Endothelial cell of umbilical vein (primary cell): ENCODE measurements around the gene CBL. TPM values are rescaled to one million over a fixed set of nuclear protein-coding genes. Genes with fewer than 3 reads are reported as not detected.
A peak's percentile ranks its signal among the peaks of the same experiment; 100 is the strongest.

ENCODE experiments used
- BruUV-seq: library from RNA; stranded (reverse); fragments of 400-500 nt; replicated peaks from 2 replicates; lab custom pipeline; 2021; lab: Mats Ljungman, UMichigan
- CTCF ChIA-PET: fragments of 300-600, 350-600 bp; sonication (Branson Sonifier 250); formaldehyde crosslinking; loops from one replicate; lab custom pipeline; 2021; ENCODE audit warnings: antibody characterized with exemption, inconsistent platforms; lab: Charles Lee
- POLR2A ChIA-PET: fragments of 300-600, 350-600 bp; sonication (Branson Sonifier 250); formaldehyde crosslinking; loops from one replicate; lab custom pipeline; 2021; ENCODE audit warnings: antibody characterized with exemption, inconsistent platforms; lab: Charles Lee
- DNase-seq: peaks from one replicate; pipeline ENCODE4 v3.0.0-alpha.2; 2011; ENCODE audit warnings: low read depth, low spot score
- FAIRE-seq: peaks from 2 replicates; lab custom pipeline; 2011; peaks lifted over from hg19 to GRCh38; lab: Jason Lieb, UNC
- H2AFZ ChIP-seq: 2 replicates; pipeline ENCODE4 v1.6.0; 2012; ENCODE audit warnings: low read depth, low read length, control low read depth, inconsistent platforms
- H3K27ac ChIP-seq: 2 replicates; pipeline ENCODE4 v1.5.1; 2011; ENCODE audit warnings: low read depth, mild to moderate bottlenecking, control low read depth, low read length, moderate library complexity; ENCODE audit not compliant: insufficient read depth
- H3K27me3 ChIP-seq, 2 experiments: 2 replicates each; pipeline versions ENCODE4 v1.6.0 to v1.6.1; 2011; ENCODE audit warnings: low read length in 2 of 2, mixed read lengths in 1 of 2; ENCODE audit not compliant: control insufficient read depth in 2 of 2, insufficient read depth in 2 of 2
- H3K36me3 ChIP-seq, 2 experiments: 2 replicates in 1 of 2; 3 replicates in 1 of 2; pipeline ENCODE4 v1.5.1; 2011; ENCODE audit warnings: low read length in 2 of 2, mild to moderate bottlenecking in 1 of 2, moderate library complexity in 1 of 2; ENCODE audit not compliant: control insufficient read depth in 2 of 2, insufficient read depth in 2 of 2; ENCODE audit errors: extremely low read depth in 1 of 2
- H3K4me1 ChIP-seq: 3 replicates; pipeline ENCODE4 v1.5.1; 2011; ENCODE audit warnings: mild to moderate bottlenecking, low read length; ENCODE audit not compliant: control insufficient read depth, insufficient read depth; ENCODE audit errors: extremely low read depth
- H3K4me2 ChIP-seq: 2 replicates; pipeline ENCODE4 v1.6.1; 2011; ENCODE audit warnings: low read length, control low read depth, mixed read lengths; ENCODE audit not compliant: insufficient read depth
- H3K4me3 ChIP-seq, 3 experiments: fragments of 200-600 bp in 1 of 3; sonication (generic), shearing (Covaris generic) in 1 of 3; replicated peaks in 1 of 3; 2 replicates each; pipeline ENCODE4 v1.5.1; 2011 to 2016; ENCODE audit warnings: control low read depth in 3 of 3, low read length in 3 of 3, mild to moderate bottlenecking in 2 of 3, inconsistent platforms in 1 of 3, low read depth in 1 of 3, moderate library complexity in 1 of 3; ENCODE audit not compliant: insufficient read depth in 1 of 3
- H3K79me2 ChIP-seq: 2 replicates; pipeline ENCODE4 v1.6.0; 2012; ENCODE audit warnings: low read length, inconsistent platforms; ENCODE audit not compliant: control insufficient read depth, insufficient read depth
- H3K9ac ChIP-seq: replicated peaks from 2 replicates; pipeline ENCODE3; 2011; ENCODE audit warnings: low read length, control low read depth; ENCODE audit not compliant: insufficient read depth; ENCODE audit errors: extremely low read depth
- H3K9me1 ChIP-seq: replicated peaks from 3 replicates; pipeline ENCODE4 v1.6.0; 2011; ENCODE audit warnings: mild to moderate bottlenecking, low read length; ENCODE audit not compliant: control insufficient read depth, insufficient read depth; ENCODE audit errors: extremely low read depth
- H3K9me3 ChIP-seq: replicated peaks from 2 replicates; pipeline ENCODE4 v1.5.1; 2012; ENCODE audit warnings: low read length, inconsistent platforms; ENCODE audit not compliant: control insufficient read depth, insufficient read depth
- H4K20me1 ChIP-seq: replicated peaks from 2 replicates; pipeline ENCODE3; 2011; ENCODE audit warnings: mild to moderate bottlenecking, low read length; ENCODE audit not compliant: control insufficient read depth, insufficient read depth; ENCODE audit errors: extremely low read depth
- EZH2 ChIP-seq: IDR thresholded peaks from 2 replicates; pipeline ENCODE4 v1.6.1; 2012; ENCODE audit warnings: borderline replicate concordance, low read depth, mild to moderate bottlenecking, moderate library complexity, low read length, inconsistent platforms; ENCODE audit not compliant: severe bottlenecking
- FOS ChIP-seq: IDR thresholded peaks from 2 replicates; pipeline ENCODE4 v1.6.1; 2011; ENCODE audit warnings: mild to moderate bottlenecking, low read length, moderate library complexity, borderline replicate concordance; ENCODE audit not compliant: insufficient read depth
- GATA2 ChIP-seq: IDR thresholded peaks from 2 replicates; pipeline ENCODE4 v1.7.0; 2011; ENCODE audit warnings: low read depth, mild to moderate bottlenecking, moderate library complexity, mixed read lengths, low read length; ENCODE audit not compliant: insufficient read length, insufficient read depth
- JUN ChIP-seq: IDR thresholded peaks from 2 replicates; pipeline ENCODE4 v1.6.1; 2011; ENCODE audit warnings: borderline replicate concordance, low read depth; ENCODE audit not compliant: insufficient read length, insufficient read depth
- MYC ChIP-seq: IDR thresholded peaks from one replicate; pipeline ENCODE4 v1.6.1; 2011; ENCODE audit warnings: mild to moderate bottlenecking, low read depth, low read length
- POLR2A ChIP-seq: IDR thresholded peaks from 2 replicates; pipeline ENCODE4 v1.6.1; 2012; ENCODE audit warnings: low read depth, mild to moderate bottlenecking, control low read depth, low read length
- POLR2AphosphoS5 ChIP-seq: IDR thresholded peaks from 2 replicates; pipeline ENCODE4 v1.6.1; 2012; ENCODE audit warnings: low read depth, mild to moderate bottlenecking, control low read depth, low read length, moderate library complexity; ENCODE audit not compliant: insufficient read depth
- dilution Hi-C: fragments of 300-500 bp; cut with MboI; formaldehyde crosslinking; loops from one replicate; pipeline ENCODE4 v1.15.0; 2019; ENCODE audit warnings: low sequenced_read_pairs; ENCODE audit not compliant: extremely low pct_ligation_motif_present
- intact Hi-C: fragments of 100-400 bp; cut with micrococcal nuclease; formaldehyde crosslinking; loops from one replicate; pipeline ENCODE4 v1.10.0; 2022
- polyA plus RNA-seq, 4 experiments: library from polyadenylated mRNA; depleted of rRNA in 3 of 4; stranded (reverse) in 3 of 4; unstranded in 1 of 4; fragments of >200 nt; gene quantifications; 2 replicates each; pipeline versions ENCODE4 v1.2.1 to v1.2.3, GENCODE V29; 2011 to 2012; ENCODE audit warnings: missing spikeins in 1 of 4
- total RNA-seq: library from RNA; stranded (reverse); gene quantifications from 2 replicates; pipeline ENCODE4 v1.2.3, GENCODE V29; 2021
- TF ChIP-seq, protein P1 (sequence below), 2 donors: IDR thresholded peaks; 1 replicate in 1 of 2; 2 replicates in 1 of 2; pipeline ENCODE4 v1.5.1; 2011; ENCODE audit warnings: low read length in 2 of 2, mild to moderate bottlenecking in 2 of 2, moderate library complexity in 2 of 2, control low read depth in 1 of 2, inconsistent platforms in 1 of 2, low read depth in 1 of 2; ENCODE audit not compliant: insufficient read depth in 1 of 2; ENCODE audit errors: extremely low read depth in 1 of 2
- TF ChIP-seq, protein P2 (sequence below): IDR thresholded peaks from 2 replicates; pipeline ENCODE4 v1.6.1; 2011; ENCODE audit not compliant: insufficient read depth, insufficient read length

The CBL gene
- total and polyA plus RNA-seq, 2 donors (not counting 3 experiments of a cell fraction or from before 2014, with no cell fraction given): 15.5 to 41.5 TPM

DNA sequence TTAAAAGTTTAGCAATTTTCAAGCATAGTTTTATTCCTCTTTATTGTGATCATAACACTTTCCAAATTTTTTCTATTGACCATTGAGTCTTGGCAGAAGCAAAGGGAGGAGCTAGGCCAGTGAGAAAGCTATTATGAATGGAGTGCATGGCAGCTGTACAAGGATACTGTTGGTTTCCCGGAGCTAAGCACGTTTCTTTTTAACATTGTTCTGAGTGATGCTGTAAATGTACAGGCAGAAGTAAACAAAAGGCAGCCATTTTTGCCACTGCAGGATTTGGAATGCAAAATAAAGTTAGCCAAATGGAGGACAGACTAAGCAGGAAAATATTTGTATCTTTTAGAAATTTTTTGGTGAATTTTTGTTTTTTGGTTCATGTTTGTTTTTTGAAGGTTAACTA is 16.2 kb downstream of the CBL start:
- intact Hi-C loops (no loop called here), dilution Hi-C loops (no loop called here)
- TF ChIP-seq MYC (no peak), FOS (no peak), EZH2 (no peak), POLR2AphosphoS5 (no peak), POLR2A (no peak), GATA2 (no peak), JUN (no peak)
- TF ChIP-seq, protein P1, sequence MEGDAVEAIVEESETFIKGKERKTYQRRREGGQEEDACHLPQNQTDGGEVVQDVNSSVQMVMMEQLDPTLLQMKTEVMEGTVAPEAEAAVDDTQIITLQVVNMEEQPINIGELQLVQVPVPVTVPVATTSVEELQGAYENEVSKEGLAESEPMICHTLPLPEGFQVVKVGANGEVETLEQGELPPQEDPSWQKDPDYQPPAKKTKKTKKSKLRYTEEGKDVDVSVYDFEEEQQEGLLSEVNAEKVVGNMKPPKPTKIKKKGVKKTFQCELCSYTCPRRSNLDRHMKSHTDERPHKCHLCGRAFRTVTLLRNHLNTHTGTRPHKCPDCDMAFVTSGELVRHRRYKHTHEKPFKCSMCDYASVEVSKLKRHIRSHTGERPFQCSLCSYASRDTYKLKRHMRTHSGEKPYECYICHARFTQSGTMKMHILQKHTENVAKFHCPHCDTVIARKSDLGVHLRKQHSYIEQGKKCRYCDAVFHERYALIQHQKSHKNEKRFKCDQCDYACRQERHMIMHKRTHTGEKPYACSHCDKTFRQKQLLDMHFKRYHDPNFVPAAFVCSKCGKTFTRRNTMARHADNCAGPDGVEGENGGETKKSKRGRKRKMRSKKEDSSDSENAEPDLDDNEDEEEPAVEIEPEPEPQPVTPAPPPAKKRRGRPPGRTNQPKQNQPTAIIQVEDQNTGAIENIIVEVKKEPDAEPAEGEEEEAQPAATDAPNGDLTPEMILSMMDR (IDR thresholded peaks at IDR 0.05; ENCODE audit: extremely low read depth in 1 of 2, insufficient read depth in 1 of 2, low read depth in 1 of 2, low read length in 2 of 2): no peak
- TF ChIP-seq, protein P2, sequence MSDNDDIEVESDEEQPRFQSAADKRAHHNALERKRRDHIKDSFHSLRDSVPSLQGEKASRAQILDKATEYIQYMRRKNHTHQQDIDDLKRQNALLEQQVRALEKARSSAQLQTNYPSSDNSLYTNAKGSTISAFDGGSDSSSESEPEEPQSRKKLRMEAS: no peak
- Histone ChIP-seq H3K9ac (no peak overlapping the region), H3K4me1 (peaks cover 6% of the 10 kb centered on the region), H3K27ac (no peak overlapping the region), H3K79me2 (peaks cover 68% of the 10 kb centered on the region), H3K9me1 (no peaks in the 10 kb centered on the region), H3K4me2 (no peak overlapping the region), H3K4me3 (no peak overlapping the region), H4K20me1 (no peaks in the 10 kb centered on the region), H3K9me3 (no peaks in the 10 kb centered on the region), H2AFZ (no peak overlapping the region), H3K27me3 (no peaks in the 10 kb centered on the region), H3K36me3 (no peaks in the 10 kb centered on the region)
- CTCF ChIA-PET: interaction anchor here (1.0 to 1.6 kb wide), 7 partner anchors 9 to 100 kb away, joined by 3 to 7 read pairs (median 4); partner anchors contain the start of gene CBL
- DNase-seq: peak; percentile 64
- BruUV-seq: no TSS peak
- POLR2A ChIA-PET: no interaction called here
- FAIRE-seq: peak; percentile 21
